SW 1271 (cell line): ENCODE measurements around the gene TGM5.
A peak's percentile ranks its signal among the peaks of the same experiment; 100 is the strongest.

Experiments
- DNase-seq, 2 experiments: peaks; one replicate each; lab custom pipeline; 2025; lab: John Stamatoyannopoulos, UW

TGM5 gene

DNA sequence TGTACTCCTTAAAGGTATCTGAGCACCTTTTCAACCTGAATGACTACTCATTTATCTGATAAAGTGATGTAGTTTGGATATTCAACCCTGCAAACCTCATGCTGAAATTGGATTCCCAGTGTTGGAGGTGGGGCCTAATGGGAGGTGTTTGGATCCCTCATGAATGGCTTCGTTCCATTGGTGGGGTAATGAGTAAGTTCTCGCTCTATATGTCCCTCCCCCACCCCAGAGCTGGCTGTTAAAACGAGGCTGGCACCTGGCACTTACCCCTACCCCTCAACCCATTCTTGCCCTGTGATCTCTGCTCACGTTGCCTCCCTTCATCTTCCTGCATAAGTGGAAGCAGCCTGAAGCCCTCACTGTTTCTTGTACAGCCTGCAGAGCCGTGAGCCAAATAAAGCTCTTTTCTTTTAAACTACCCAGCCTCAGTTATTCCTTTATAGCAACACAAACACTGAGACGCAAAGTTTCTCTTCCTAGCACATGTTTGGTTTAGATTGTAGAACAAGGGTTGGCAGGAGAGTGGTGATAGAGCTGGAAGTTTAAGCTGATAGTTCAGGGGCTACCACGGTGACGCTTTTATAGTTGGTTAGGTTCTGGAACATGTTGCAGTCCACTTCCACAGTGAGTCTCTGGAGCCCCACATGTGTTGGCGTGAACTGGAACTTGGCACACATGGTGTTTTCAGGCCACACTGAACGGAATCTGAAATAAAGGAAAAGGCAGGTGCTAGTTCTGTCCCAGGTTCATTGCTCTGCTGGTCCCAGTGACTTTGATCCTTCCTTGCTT, 69.8 kb downstream of the TGM5 start:
- DNase-seq: no peak

DNA sequence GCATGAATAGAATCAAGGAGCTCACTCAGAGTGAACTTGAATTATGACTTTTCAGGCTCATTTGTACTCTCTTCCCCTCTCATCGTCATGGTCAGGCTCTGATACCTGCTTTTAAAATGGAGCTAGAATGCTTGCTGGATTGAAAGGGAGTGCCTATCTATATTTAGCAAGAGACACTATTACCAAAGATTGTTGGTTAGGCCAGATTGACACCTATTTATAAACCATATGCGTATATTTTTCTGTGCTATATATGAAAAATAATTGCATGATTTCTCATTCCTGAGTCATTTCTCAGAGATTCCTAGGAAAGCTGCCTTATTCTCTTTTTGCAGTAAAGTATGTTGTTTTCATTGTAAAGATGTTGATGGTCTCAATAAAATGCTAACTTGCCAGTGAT, 71.9 kb downstream of the TGM5 start:
- no peak for DNase-seq

DNA sequence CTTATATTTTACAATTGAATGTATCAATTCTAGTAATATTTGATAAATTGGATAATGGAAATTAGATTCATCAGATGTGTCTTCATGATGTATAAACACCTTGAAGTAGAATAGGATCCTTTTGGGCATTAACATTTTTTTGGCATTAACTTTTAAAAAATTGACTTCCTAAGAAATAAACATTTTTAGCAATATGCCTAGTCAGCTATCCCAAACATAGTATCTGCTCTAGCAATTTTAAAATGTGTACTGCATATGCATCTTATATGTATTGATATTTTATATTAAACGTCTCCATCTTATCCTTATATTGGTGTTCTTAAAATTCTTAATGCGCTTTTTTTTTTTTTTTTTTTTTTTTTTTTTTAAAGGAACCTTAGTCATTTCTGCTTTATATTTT, 73.0 kb downstream of the TGM5 start:
- DNase-seq: no peak

DNA sequence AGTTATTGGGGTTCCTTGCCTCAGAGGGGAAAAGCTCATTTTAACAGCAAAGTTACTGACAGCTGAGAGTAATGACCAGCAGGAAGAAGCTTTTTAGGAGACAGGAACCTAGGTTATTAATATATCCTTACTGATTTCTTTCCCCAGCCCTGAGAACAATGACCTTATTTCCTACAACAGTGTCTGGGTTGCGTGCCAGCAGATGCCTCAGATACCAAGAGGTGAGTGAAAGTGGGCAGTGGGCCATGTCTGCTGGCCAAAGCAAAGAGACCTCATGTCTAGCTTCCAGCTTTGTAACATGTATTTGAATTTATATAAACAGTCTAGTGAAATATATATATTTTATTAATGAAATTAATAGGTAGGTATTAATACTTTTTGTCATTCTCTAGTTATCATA, 76.5 kb downstream of the TGM5 start:
- no peak for DNase-seq

DNA sequence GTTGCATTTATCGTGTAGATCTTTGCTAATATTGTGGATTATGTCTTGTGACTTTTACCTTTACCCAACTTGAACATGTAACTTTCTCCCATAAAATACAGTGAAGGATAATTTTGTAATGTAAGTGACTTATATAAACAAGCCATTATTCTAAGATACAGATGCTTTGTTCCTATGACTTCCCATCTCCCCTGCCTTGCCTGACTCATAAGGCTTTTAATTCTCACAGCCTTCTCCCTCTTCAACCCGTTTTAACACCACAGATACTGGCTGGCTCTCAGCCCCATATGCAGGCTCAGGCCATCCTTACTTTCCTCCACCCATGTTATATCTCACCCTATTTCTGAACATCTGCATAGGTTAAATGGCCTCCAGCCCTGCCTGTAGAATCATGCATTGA, 77.4 kb downstream of the TGM5 start:
- no peak for DNase-seq

DNA sequence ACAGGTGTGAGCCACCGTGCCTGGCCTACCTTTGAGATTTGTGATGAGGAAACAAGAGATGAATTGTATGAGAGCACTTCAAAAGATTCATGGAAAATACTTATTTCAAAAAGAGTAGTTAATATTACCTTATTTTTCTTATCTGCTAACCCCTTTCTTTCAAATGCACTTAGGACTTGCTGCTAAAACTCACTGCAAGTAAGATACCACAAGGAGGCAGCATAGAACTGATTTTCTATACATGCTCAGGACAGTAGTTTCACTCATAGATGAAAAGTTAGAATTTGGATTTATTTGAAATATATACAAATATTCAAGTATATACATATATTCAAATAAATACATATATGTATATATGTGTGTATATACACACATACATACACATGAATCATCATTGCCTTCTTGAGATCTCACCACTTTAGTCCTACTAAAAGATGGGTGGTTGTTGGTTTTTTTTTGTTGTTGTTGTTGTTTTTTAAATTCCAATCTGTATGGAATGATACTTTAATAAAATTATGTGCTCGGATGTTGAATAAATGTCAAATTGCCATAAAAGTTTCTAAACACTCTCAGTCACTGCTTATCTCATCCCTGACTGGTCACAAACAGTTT, 79.1 kb downstream of the TGM5 start:
- DNase-seq: peak in 1 of 2 experiments; percentile 45

DNA sequence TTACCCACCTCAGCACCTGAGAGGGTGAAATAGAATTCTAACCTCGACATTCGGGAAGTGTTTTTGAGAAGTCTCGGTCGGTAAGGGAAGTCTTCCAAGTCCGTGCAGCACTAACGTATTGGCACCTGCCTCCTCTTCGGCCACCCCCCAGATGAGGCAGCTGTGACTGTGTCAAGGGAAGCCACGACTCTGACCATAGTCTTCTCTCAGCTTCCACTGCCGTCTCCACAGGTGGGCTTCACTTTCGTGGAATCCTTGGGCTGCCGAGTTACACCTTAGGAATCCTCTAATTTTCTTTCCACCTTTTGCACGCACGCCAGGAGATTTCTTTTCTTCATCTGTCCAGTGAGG, 80.8 kb downstream of the TGM5 start:
- DNase-seq: no peak

DNA sequence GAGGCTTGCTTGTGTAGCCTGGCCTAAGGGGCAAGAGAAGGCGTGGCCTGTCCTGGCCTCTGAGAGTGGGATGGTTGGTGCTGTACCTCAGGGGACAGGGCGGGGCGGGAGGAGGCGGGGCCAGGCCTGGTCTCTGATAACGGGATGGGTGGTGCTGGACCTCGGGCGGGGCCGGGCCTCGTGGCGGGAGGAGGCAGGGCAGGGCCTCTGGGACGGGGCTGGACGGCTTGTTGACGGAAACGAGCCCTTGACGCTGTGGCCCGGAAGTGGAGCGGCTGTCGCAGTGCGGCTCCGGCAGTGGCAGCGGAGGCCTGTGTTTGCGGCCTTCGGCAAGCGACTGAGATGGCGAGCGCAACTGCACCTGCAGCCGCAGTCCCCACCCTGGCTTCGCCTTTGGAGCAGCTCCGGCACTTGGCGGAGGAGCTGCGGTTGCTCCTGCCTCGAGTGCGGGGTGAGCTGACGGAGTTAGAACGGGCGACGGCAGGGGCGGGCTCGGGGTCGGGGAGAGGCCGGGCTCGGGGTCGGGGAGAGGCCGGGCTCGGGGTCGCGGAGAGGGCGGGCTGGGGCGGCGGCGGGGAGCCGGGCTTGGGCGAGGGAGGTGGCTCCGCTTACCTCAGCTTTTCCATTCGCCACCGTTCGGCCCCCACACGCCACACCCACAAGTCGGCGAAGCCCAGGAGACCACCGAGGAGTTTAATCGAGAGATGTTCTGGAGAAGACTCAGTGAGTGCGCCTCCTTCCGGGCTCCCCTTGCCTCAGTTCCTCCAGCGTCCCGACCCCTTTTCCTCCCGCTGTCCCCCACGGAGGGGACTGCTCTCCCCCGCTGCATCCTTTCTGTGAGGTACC, 81.3 kb downstream of the TGM5 start, which contains the start of gene CCNDBP1:
Gene CCNDBP1 (plus strand): TSS at position 247 of the 846 bp plus-strand sequence. CDS start 96 bp downstream, at position 343.
- DNase-seq: peak; percentile 56 to 88

DNA sequence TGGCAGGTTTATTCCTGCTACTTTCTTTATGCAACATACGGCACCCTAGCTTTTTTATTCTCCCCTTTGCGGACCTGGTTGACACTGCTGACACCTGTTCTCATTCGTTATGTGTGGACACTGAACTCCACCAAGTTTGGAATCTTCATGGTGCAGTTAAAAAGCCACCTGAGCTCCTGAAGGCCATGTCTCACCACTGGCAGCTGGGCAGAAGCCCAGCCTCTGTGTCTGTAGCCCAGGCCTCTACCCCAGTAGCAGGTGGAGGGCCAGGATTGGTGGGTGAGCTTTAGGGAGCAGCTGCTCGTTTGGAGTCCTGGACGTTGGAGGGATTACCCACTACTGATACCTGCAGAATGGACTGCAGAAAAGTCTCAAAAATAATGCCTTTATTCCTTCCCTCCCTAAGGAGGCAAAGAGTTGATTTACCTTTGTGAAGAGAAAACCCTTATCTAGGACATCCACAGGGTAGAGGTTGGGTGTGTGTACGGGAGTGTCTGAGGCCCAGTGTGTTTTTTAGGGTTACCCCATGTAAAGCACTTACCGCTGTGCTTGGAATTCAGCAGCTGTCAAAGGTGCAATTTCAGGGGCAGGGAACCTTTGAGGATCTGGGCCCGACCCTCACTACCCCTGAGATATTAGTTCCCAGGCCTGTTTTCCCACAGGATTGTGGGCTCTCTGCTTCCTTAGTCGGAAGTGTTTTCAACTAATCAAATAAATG, 82.2 kb downstream of the TGM5 start:
- no peak for DNase-seq

DNA sequence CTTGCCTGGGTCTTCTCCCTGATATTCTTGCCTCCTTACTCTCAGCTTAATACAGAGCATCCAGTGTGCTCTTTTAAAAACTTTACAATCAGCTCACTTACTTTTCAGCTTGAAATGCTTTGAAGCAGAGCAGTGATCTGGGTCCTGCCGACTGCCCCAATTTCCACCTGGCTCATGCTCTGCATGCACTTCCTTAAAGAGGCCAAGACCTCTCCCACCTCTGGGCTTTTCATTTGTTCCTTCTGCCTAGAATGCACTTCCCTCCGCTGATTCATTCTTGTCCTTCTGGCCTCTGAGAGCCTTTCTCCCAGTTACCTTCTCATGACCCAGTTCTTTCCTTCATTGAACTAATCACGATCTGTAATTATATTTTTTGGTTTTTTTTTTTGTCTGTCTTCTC, 83.5 kb downstream of the TGM5 start:
- DNase-seq: no peak
